ENCODE measurements around the gene PHLDA3. TPM values are rescaled to one million over a fixed set of nuclear protein-coding genes. Genes with fewer than 3 reads are reported as not detected.

Gene PHLDA3
- total RNA-seq, 1 donor from 2014 or later, result 0.18 TPM

- ATAC-seq (ENCODE audit: low read depth) (peak; percentile 10), DNase-seq (no peak)
- no peak for TF ChIP-seq CTCF (IDR thresholded peaks at IDR 0.05)
- intact Hi-C loops (cut with micrococcal nuclease), result no loop called here
- no peaks in the 10 kb centered on the region for H3K9me3 Mint-ChIP-seq
- peaks cover 9% of the 10 kb centered on the region for H3K4me1 Mint-ChIP-seq
- no peak overlapping the region for H3K27ac Mint-ChIP-seq
- H3K4me3 Mint-ChIP-seq, result no peak overlapping the region
- ChIA-PET POLR2A (no interaction called here), CTCF (interaction anchor here (1.0 kb wide), 1 partner anchor 31 kb away, joined by 3 read pairs; no protein-coding TSS in a partner anchor)
- peaks cover 10% of the 10 kb centered on the region for H3K27me3 Mint-ChIP-seq
- H3K36me3 Mint-ChIP-seq (ENCODE audit: low read depth), result no peaks in the 10 kb centered on the region
Observed at GRCh38 chr1:201450721-201451291, 18.2 kb downstream of the PHLDA3 start.

GRCh38 chr1:201448990-201449389 is 20.0 kb downstream of the PHLDA3 start:
- no peak for ATAC-seq (ENCODE audit: low read depth)
- POLR2A ChIA-PET, result no interaction called here

GRCh38 chr1:201447903-201448871 is 20.8 kb downstream of the PHLDA3 start:
- CTCF ChIA-PET, result interaction anchor here (0.9 to 4.1 kb wide), 8 partner anchors 12 to 68 kb away, joined by 3 to 43 read pairs (median 6); no protein-coding TSS in a partner anchor
- H3K9me3 Mint-ChIP-seq, result peaks cover 2% of the 10 kb centered on the region
- H3K27ac Mint-ChIP-seq, result no peak overlapping the region
- H3K4me3 Mint-ChIP-seq, result no peak overlapping the region
- H3K27me3 Mint-ChIP-seq, result peaks cover 12% of the 10 kb centered on the region
- no peak for TF ChIP-seq CTCF (IDR thresholded peaks at IDR 0.05)
- peak; percentile 89 for ATAC-seq (ENCODE audit: low read depth)
- DNase-seq, result peak; percentile 30
- intact Hi-C loops (cut with micrococcal nuclease), result loop anchor here (1.0 to 10.0 kb wide), 3 partner anchors 33 to 257 kb away; no protein-coding TSS in a partner anchor
- POLR2A ChIA-PET, result interaction anchor here (0.5 to 1.1 kb wide), 3 partner anchors 33 to 280 kb away, joined by 3 to 4 read pairs (median 3); no protein-coding TSS in a partner anchor
- peaks cover 9% of the 10 kb centered on the region for H3K4me1 Mint-ChIP-seq
- no peaks in the 10 kb centered on the region for H3K36me3 Mint-ChIP-seq (ENCODE audit: low read depth)

More at GRCh38 chr1:201448990-201449389, 20.0 kb downstream of the PHLDA3 start:
- intact Hi-C loops (cut with micrococcal nuclease), result loop anchor here (1.0 to 10.0 kb wide), 3 partner anchors 32 to 256 kb away; no protein-coding TSS in a partner anchor
- Mint-ChIP-seq H3K36me3 (ENCODE audit: low read depth) (no peaks in the 10 kb centered on the region), H3K27ac (no peak overlapping the region), H3K27me3 (peaks cover 10% of the 10 kb centered on the region), H3K4me3 (no peak overlapping the region), H3K4me1 (peaks cover 9% of the 10 kb centered on the region), H3K9me3 (peaks cover 2% of the 10 kb centered on the region)
- no peak for DNase-seq
- CTCF ChIA-PET, result interaction anchor here (0.9 to 4.1 kb wide), 5 partner anchors 34 to 314 kb away, joined by 3 to 43 read pairs (median 4); no protein-coding TSS in a partner anchor
- TF ChIP-seq CTCF (IDR thresholded peaks at IDR 0.05), result no peak

- intact Hi-C loops (cut with micrococcal nuclease), result loop anchor here (10.0 kb wide), 1 partner anchor 259 kb away; no protein-coding TSS in a partner anchor
- no peak overlapping the region for H3K4me3 Mint-ChIP-seq
- ChIA-PET POLR2A (no interaction called here), CTCF (interaction anchor here (4.1 kb wide), 1 partner anchor 37 kb away, joined by 33 read pairs; no protein-coding TSS in a partner anchor)
- no peak for DNase-seq
- no peak for ATAC-seq (ENCODE audit: low read depth)
- H3K4me1 Mint-ChIP-seq, result peaks cover 5% of the 10 kb centered on the region
- TF ChIP-seq CTCF (IDR thresholded peaks at IDR 0.05), result no peak
- H3K27me3 Mint-ChIP-seq, result peaks cover 18% of the 10 kb centered on the region
- H3K36me3 Mint-ChIP-seq (ENCODE audit: low read depth), result no peaks in the 10 kb centered on the region
- peaks cover 4% of the 10 kb centered on the region for H3K9me3 Mint-ChIP-seq
- no peak overlapping the region for H3K27ac Mint-ChIP-seq
Observed at GRCh38 chr1:201445310-201445709, 23.7 kb downstream of the PHLDA3 start.

Measured in activated B cell treated with CpG ODN at 0.5 μM for 24 hours (primary cell).